LNCaP clone FGC (cell line): ENCODE data around the gene YEATS2.

Source experiments
- DNase-seq: peaks from one replicate; pipeline ENCODE4 v3.0.0-alpha.2; 2011; ENCODE audit warnings: low read depth
- H3K4me3 ChIP-seq: 2 replicates; pipeline ENCODE4 v1.5.1; 2011; ENCODE audit warnings: mild to moderate bottlenecking, low read depth, low read length, control low read depth
- TF ChIP-seq, protein P1 (sequence below): IDR thresholded peaks from 2 replicates; pipeline ENCODE4 v1.5.1; 2012; ENCODE audit warnings: mild to moderate bottlenecking; ENCODE audit not compliant: control insufficient read depth, insufficient read depth; ENCODE audit errors: extremely low read depth

Gene YEATS2

GRCh38 chr3:183816681-183817510 lies 119.3 kb downstream of the YEATS2 start:
- TF ChIP-seq, protein P1, sequence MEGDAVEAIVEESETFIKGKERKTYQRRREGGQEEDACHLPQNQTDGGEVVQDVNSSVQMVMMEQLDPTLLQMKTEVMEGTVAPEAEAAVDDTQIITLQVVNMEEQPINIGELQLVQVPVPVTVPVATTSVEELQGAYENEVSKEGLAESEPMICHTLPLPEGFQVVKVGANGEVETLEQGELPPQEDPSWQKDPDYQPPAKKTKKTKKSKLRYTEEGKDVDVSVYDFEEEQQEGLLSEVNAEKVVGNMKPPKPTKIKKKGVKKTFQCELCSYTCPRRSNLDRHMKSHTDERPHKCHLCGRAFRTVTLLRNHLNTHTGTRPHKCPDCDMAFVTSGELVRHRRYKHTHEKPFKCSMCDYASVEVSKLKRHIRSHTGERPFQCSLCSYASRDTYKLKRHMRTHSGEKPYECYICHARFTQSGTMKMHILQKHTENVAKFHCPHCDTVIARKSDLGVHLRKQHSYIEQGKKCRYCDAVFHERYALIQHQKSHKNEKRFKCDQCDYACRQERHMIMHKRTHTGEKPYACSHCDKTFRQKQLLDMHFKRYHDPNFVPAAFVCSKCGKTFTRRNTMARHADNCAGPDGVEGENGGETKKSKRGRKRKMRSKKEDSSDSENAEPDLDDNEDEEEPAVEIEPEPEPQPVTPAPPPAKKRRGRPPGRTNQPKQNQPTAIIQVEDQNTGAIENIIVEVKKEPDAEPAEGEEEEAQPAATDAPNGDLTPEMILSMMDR = no peak
- DNase-seq = no peak
- no peak overlapping the region for H3K4me3 ChIP-seq

DNA sequence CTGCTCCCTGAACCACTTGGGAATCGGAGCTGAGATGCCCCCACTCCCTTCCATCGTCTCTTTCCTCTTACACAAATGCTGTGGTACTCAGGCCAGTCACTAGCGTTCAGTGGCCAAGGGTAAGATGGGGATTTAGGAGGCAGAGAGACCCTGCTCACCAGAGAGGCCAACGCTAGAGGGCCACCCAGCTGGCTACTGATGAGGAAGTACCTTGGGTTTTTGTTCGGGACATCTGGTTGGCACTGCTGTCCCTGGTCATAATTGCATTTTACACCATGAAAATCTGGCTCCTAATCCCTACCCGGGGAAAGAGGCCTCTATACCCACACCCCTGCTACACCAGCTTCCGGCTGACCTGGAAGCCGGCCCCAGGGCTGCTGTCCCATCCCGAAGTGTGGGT lies 120.0 kb downstream of the YEATS2 start:
- DNase-seq = no peak
- no peak overlapping the region for H3K4me3 ChIP-seq
- TF ChIP-seq, protein P1 = no peak

DNA sequence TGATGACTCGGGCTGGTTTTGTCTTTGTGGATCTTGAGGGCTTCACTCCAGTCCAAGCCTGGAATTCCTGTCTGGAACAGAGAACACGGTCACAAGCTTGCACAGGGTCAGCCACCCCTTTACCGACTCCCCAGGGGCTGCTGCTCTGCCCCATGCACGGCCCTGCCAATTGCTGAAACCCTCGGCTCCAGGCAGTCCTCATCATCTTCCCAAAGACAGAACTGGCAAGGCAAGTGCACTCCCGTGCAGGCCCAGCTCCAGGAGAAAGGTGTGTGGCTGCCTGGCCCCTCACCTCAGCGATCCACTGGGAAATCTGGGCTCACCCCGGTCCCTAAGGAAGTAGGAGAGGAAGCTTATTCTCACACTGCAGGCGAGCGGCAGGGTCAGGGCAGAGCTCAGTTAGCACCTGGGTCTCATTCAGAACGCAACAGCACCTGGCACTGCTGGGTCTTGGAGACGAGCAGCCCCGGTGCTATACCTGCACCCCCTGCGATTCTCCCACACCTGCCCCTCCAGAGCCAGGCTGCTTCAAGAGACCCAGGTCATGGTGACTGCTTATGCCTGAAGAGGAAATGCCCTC lies 120.5 kb downstream of the YEATS2 start:
- DNase-seq = no peak
- TF ChIP-seq, protein P1 = no peak
- no peak overlapping the region for H3K4me3 ChIP-seq

DNA sequence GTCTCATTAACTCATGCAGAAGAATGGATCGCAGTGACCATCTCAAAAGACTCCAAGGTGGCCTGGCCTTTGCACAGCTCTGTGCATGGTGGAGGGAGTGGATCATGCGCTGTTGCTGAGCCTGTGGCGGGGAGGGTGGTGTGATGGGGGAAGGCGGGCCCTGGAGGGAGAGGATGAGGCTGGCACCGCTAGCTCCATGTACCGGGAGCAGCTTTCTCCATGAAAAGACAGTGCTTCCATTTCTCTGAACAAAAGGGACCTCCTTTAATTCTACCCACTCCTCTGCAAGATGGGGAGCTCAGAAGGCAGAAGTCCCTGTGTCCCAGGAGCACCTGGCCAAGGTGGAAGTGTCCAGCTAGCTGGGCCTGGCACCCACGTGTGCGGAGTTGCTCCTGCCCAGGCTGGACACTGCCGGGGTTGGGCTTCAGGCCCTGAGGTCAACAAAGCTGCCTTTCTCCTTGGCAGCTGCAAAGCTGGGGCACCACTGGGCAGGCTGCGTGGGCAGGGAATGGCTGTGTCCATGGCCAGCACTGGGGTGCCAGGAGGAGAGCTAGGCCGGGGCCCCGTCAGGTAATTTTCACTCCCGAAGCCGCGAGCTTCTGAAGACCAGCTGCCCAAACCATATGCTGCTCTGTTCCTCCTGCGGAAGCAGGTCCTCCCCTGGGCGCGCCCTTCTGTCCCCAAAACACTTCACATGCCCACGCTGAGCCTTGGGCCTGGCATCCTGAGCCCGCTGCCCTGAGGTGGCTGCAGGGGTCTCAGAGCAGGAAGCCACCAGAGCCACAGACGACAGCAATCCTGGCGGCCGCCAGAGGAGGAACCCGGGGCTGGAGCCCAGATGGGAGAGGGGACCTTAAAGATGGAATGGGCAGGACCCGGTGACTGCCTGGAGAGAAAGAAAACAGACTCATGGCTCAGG lies 121.4 kb downstream of the YEATS2 start:
- H3K4me3 ChIP-seq = no peak overlapping the region
- TF ChIP-seq, protein P1 = no peak
- no peak for DNase-seq

GRCh38 chr3:183819831-183820230 lies 122.2 kb downstream of the YEATS2 start:
- TF ChIP-seq, protein P1 = no peak
- no peak for DNase-seq
- H3K4me3 ChIP-seq = no peak overlapping the region

- DNase-seq = no peak
- H3K4me3 ChIP-seq = no peak overlapping the region
These were observed 125.0 kb downstream of the YEATS2 start for GRCh38 chr3:183822631-183823030.

More at GRCh38 chr3:183822631-183823030, 125.0 kb downstream of the YEATS2 start:
- TF ChIP-seq, protein P1 = no peak
